GM21717 (cell line): Measurements from ENCODE around the gene RNU1-2.
"Not testable (repeated sequence)": the region's sequence is repeated elsewhere in the genome, so short reads cannot be mapped to it uniquely, and the experiment has no call there.

Experiments used
- ATAC-seq: cut with Tn5 transposase; IDR thresholded peaks from one replicate; pipeline ENCODE4 v1.9.1; 2021; ENCODE audit warnings: mild to moderate bottlenecking, moderate library complexity; ENCODE audit not compliant: unreplicated experiment

The RNU1-2 gene

GRCh38 chr1:16907870-16908758 is 12.3 kb downstream of the RNU1-2 start:
- ATAC-seq: no peak

- not testable (repeated sequence) for ATAC-seq
Observed at GRCh38 chr1:16911851-16912721, 16.3 kb downstream of the RNU1-2 start.

GRCh38 chr1:16912742-16913141 is 17.0 kb downstream of the RNU1-2 start:
- ATAC-seq: not testable (repeated sequence)

- no peak for ATAC-seq
Observed at GRCh38 chr1:16913181-16913832, 17.5 kb downstream of the RNU1-2 start.

GRCh38 chr1:16913833-16914662 is 18.3 kb downstream of the RNU1-2 start:
- ATAC-seq: peak; percentile 78

GRCh38 chr1:16914928-16915626 is 19.3 kb downstream of the RNU1-2 start:
- ATAC-seq: not testable (repeated sequence)

- no peak for ATAC-seq
Observed at GRCh38 chr1:16915627-16915973, 19.8 kb downstream of the RNU1-2 start.

GRCh38 chr1:16916036-16916880 is 20.5 kb downstream of the RNU1-2 start:
- not testable (repeated sequence) for ATAC-seq

GRCh38 chr1:16918371-16918770 is 22.6 kb downstream of the RNU1-2 start:
- ATAC-seq: no peak

- not testable (repeated sequence) for ATAC-seq
Observed at GRCh38 chr1:16918936-16919665, 23.3 kb downstream of the RNU1-2 start.

GRCh38 chr1:16920951-16921350 is 25.2 kb downstream of the RNU1-2 start:
- no peak for ATAC-seq

GRCh38 chr1:16921391-16922185 is 25.8 kb downstream of the RNU1-2 start, which contains the start of gene CROCC:
TSS of gene CROCC (plus strand) at chr1:16921931. CDS start at chr1:16922019, 88 bp downstream.
- ATAC-seq: no peak

GRCh38 chr1:16922466-16922865 is 26.7 kb downstream of the RNU1-2 start:
- no peak for ATAC-seq

- no peak for ATAC-seq
Observed at GRCh38 chr1:16922885-16923431, 27.2 kb downstream of the RNU1-2 start.

GRCh38 chr1:16924216-16924918 is 28.6 kb downstream of the RNU1-2 start:
- ATAC-seq: no peak

- ATAC-seq: no peak
Observed at GRCh38 chr1:16924919-16925477, 29.2 kb downstream of the RNU1-2 start.
